Mammary epithelial cell (primary cell): Measurements from ENCODE around the gene PLA2G4E.

Experiments
- CTCF ChIP-seq, 2 donors: IDR thresholded peaks in 1 of 2; conservative IDR thresholded peaks in 1 of 2; 2 replicates each; pipeline ENCODE4 v1.5.1; 2011 to 2012; ENCODE audit warnings: inconsistent platforms in 2 of 2, low read length in 2 of 2, mild to moderate bottlenecking in 2 of 2, control low read depth in 1 of 2, low read depth in 1 of 2; ENCODE audit not compliant: insufficient read depth in 1 of 2; ENCODE audit errors: extremely low read depth in 1 of 2
- EZH2 ChIP-seq: IDR thresholded peaks from 2 replicates; pipeline ENCODE4 v1.6.1; 2012; ENCODE audit warnings: low read length, inconsistent platforms, borderline replicate concordance

- TF ChIP-seq CTCF (conservative IDR thresholded peaks at IDR 0.05 in 1 of 2, IDR thresholded peaks at IDR 0.05 in 1 of 2; ENCODE audit: extremely low read depth in 1 of 2, insufficient read depth in 1 of 2, low read depth in 1 of 2, low read length in 2 of 2) (no peak), EZH2 (no peak)
Observed at GRCh38 chr15:41932101-41932500, 88.7 kb downstream of the PLA2G4E start.
